HepG2 (cell line): ENCODE results near the gene NELFB. TPM values are rescaled to one million over a fixed set of nuclear protein-coding genes. Genes with fewer than 3 reads are reported as not detected.

Source experiments
- ARID2 ChIP-seq: sonication (generic); formaldehyde crosslinking; IDR thresholded peaks from 2 replicates; pipeline ENCODE4 v1.8.1; 2022; ENCODE audit warnings: mild to moderate bottlenecking, missing genetic modification reagents, borderline replicate concordance
- CEBPB ChIP-seq: IDR thresholded peaks from 2 replicates; pipeline ENCODE4 v1.6.1; 2011; ENCODE audit warnings: low read depth, low read length, improper control_type of control experiment, borderline replicate concordance
- ETV6 ChIP-seq: sonication (generic); formaldehyde crosslinking; conservative IDR thresholded peaks from 2 replicates; pipeline ENCODE4 v1.4.0; 2020; ENCODE audit warnings: missing genetic modification reagents
- GLI4 ChIP-seq: sonication (generic); formaldehyde crosslinking; IDR thresholded peaks from 2 replicates; pipeline ENCODE4 v1.5.1; 2020; ENCODE audit warnings: missing genetic modification reagents, mild to moderate bottlenecking, moderate library complexity, borderline replicate concordance
- HMG20B ChIP-seq: conservative IDR thresholded peaks from 2 replicates; pipeline ENCODE4 v1.6.1; 2016; ENCODE audit warnings: missing genetic modification reagents, missing compliant biosample characterization
- NFIB ChIP-seq: sonication (generic); formaldehyde crosslinking; IDR thresholded peaks from 2 replicates; pipeline ENCODE4 v1.9.0; 2021; ENCODE audit warnings: missing genetic modification reagents, mild to moderate bottlenecking, borderline replicate concordance
- NRL ChIP-seq: sonication (generic); formaldehyde crosslinking; IDR thresholded peaks from 2 replicates; pipeline ENCODE4 v1.5.0; 2020; ENCODE audit warnings: missing genetic modification reagents, mild to moderate bottlenecking, moderate library complexity, borderline replicate concordance
- TCF7L2 ChIP-seq: IDR thresholded peaks from 2 replicates; pipeline ENCODE4 v1.6.1; 2011; ENCODE audit warnings: mild to moderate bottlenecking, low read depth, low read length, moderate library complexity
- THYN1 ChIP-seq: sonication (generic); formaldehyde crosslinking; IDR thresholded peaks from 2 replicates; pipeline ENCODE4 v1.8.1; 2023; ENCODE audit warnings: low read depth, mild to moderate bottlenecking, moderate library complexity, missing genetic modification reagents, borderline replicate concordance
- TMF1 ChIP-seq: sonication (generic); formaldehyde crosslinking; IDR thresholded peaks from 2 replicates; pipeline ENCODE4 v1.8.1; 2022; ENCODE audit warnings: low read depth, missing genetic modification reagents
- ZNF383 ChIP-seq: sonication (generic); formaldehyde crosslinking; IDR thresholded peaks from 2 replicates; pipeline ENCODE4 v1.4.0; 2020; ENCODE audit warnings: missing genetic modification reagents, mild to moderate bottlenecking, borderline replicate concordance
- ZNF430 ChIP-seq: sonication (generic); formaldehyde crosslinking; IDR thresholded peaks from 2 replicates; pipeline ENCODE4 v1.9.0; 2021; ENCODE audit warnings: mild to moderate bottlenecking, missing genetic modification reagents
- polyA plus RNA-seq, 8 experiments: library from polyadenylated mRNA; depleted of rRNA in 3 of 8; stranded (reverse) in 7 of 8; unstranded in 1 of 8; fragments of >200 nt; fragmentation: Illumina TruSeq in 4 of 8; extraction: Trizol in 4 of 8; gene quantifications; 2 replicates each; pipeline versions ENCODE4 v1.2.1 to v1.2.3, GENCODE V29; 2011 to 2016; ENCODE audit warnings: low read depth in 4 of 8, missing spikeins in 1 of 8, mixed read lengths in 1 of 8; ENCODE audit not compliant: insufficient read depth in 1 of 8
- total RNA-seq, 5 experiments: library from RNA; depleted of rRNA; stranded (reverse); fragments of >200 nt; fragmentation: Illumina TruSeq; extraction: Trizol; gene quantifications; 2 replicates each; pipeline ENCODE4 v1.2.3, GENCODE V29; 2016; ENCODE audit warnings: low read depth in 1 of 5
- TF ChIP-seq, protein P1 (sequence below): IDR thresholded peaks from 2 replicates; pipeline ENCODE4 v1.6.1; 2018; ENCODE audit warnings: missing genetic modification reagents, mild to moderate bottlenecking, missing compliant biosample characterization
- TF ChIP-seq, protein P2 (sequence below): sonication (generic); formaldehyde crosslinking; IDR thresholded peaks from 2 replicates; pipeline ENCODE4 v1.5.1; 2020; ENCODE audit warnings: missing genetic modification reagents, mild to moderate bottlenecking, borderline replicate concordance
- TF ChIP-seq, protein P3 (sequence below): sonication (generic); formaldehyde crosslinking; IDR thresholded peaks from 2 replicates; pipeline ENCODE4 v1.5.1; 2020; ENCODE audit warnings: mild to moderate bottlenecking, missing genetic modification reagents, borderline replicate concordance
- TF ChIP-seq, protein P4 (sequence below): sonication (generic); formaldehyde crosslinking; conservative IDR thresholded peaks from 2 replicates; pipeline ENCODE4 v1.4.0; 2020; ENCODE audit warnings: missing genetic modification reagents

Gene NELFB
- total and polyA plus RNA-seq, 2 of the 13 experiments (the other 11 are each of a cell fraction or from before 2014, with no cell fraction given) = 26.5 to 45.8 TPM

GRCh38 chr9:137276473-137277328 lies 21.6 kb downstream of the NELFB start (continued):
- TF ChIP-seq GLI4 (CRISPR knock-in tag) = 0 out of 2 replicates have a peak, but pooled peaks have one; percentile 78
- TF ChIP-seq THYN1 (CRISPR knock-in tag) = no peak
- TF ChIP-seq NRL (CRISPR knock-in tag) = no peak
- TF ChIP-seq, protein P1, sequence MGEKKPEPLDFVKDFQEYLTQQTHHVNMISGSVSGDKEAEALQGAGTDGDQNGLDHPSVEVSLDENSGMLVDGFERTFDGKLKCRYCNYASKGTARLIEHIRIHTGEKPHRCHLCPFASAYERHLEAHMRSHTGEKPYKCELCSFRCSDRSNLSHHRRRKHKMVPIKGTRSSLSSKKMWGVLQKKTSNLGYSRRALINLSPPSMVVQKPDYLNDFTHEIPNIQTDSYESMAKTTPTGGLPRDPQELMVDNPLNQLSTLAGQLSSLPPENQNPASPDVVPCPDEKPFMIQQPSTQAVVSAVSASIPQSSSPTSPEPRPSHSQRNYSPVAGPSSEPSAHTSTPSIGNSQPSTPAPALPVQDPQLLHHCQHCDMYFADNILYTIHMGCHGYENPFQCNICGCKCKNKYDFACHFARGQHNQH (CRISPR knock-in tag) = no peak
- TF ChIP-seq, protein P2, sequence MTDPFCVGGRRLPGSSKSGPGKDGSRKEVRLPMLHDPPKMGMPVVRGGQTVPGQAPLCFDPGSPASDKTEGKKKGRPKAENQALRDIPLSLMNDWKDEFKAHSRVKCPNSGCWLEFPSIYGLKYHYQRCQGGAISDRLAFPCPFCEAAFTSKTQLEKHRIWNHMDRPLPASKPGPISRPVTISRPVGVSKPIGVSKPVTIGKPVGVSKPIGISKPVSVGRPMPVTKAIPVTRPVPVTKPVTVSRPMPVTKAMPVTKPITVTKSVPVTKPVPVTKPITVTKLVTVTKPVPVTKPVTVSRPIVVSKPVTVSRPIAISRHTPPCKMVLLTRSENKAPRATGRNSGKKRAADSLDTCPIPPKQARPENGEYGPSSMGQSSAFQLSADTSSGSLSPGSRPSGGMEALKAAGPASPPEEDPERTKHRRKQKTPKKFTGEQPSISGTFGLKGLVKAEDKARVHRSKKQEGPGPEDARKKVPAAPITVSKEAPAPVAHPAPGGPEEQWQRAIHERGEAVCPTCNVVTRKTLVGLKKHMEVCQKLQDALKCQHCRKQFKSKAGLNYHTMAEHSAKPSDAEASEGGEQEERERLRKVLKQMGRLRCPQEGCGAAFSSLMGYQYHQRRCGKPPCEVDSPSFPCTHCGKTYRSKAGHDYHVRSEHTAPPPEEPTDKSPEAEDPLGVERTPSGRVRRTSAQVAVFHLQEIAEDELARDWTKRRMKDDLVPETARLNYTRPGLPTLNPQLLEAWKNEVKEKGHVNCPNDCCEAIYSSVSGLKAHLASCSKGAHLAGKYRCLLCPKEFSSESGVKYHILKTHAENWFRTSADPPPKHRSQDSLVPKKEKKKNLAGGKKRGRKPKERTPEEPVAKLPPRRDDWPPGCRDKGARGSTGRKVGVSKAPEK (CRISPR knock-in tag) = no peak
- no peak for TF ChIP-seq NFIB (CRISPR knock-in tag)
- TF ChIP-seq CEBPB = no peak
- no peak for TF ChIP-seq ZNF430 (CRISPR knock-in tag)
- TF ChIP-seq ZNF383 = no peak
- TF ChIP-seq, protein P3, sequence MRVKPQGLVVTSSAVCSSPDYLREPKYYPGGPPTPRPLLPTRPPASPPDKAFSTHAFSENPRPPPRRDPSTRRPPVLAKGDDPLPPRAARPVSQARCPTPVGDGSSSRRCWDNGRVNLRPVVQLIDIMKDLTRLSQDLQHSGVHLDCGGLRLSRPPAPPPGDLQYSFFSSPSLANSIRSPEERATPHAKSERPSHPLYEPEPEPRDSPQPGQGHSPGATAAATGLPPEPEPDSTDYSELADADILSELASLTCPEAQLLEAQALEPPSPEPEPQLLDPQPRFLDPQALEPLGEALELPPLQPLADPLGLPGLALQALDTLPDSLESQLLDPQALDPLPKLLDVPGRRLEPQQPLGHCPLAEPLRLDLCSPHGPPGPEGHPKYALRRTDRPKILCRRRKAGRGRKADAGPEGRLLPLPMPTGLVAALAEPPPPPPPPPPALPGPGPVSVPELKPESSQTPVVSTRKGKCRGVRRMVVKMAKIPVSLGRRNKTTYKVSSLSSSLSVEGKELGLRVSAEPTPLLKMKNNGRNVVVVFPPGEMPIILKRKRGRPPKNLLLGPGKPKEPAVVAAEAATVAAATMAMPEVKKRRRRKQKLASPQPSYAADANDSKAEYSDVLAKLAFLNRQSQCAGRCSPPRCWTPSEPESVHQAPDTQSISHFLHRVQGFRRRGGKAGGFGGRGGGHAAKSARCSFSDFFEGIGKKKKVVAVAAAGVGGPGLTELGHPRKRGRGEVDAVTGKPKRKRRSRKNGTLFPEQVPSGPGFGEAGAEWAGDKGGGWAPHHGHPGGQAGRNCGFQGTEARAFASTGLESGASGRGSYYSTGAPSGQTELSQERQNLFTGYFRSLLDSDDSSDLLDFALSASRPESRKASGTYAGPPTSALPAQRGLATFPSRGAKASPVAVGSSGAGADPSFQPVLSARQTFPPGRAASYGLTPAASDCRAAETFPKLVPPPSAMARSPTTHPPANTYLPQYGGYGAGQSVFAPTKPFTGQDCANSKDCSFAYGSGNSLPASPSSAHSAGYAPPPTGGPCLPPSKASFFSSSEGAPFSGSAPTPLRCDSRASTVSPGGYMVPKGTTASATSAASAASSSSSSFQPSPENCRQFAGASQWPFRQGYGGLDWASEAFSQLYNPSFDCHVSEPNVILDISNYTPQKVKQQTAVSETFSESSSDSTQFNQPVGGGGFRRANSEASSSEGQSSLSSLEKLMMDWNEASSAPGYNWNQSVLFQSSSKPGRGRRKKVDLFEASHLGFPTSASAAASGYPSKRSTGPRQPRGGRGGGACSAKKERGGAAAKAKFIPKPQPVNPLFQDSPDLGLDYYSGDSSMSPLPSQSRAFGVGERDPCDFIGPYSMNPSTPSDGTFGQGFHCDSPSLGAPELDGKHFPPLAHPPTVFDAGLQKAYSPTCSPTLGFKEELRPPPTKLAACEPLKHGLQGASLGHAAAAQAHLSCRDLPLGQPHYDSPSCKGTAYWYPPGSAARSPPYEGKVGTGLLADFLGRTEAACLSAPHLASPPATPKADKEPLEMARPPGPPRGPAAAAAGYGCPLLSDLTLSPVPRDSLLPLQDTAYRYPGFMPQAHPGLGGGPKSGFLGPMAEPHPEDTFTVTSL = no peak
- no peak for TF ChIP-seq ETV6
- TF ChIP-seq ARID2 (CRISPR knock-in tag) = no peak
- no peak for TF ChIP-seq TCF7L2
- TF ChIP-seq TMF1 (CRISPR knock-in tag) = no peak
- TF ChIP-seq, protein P4, sequence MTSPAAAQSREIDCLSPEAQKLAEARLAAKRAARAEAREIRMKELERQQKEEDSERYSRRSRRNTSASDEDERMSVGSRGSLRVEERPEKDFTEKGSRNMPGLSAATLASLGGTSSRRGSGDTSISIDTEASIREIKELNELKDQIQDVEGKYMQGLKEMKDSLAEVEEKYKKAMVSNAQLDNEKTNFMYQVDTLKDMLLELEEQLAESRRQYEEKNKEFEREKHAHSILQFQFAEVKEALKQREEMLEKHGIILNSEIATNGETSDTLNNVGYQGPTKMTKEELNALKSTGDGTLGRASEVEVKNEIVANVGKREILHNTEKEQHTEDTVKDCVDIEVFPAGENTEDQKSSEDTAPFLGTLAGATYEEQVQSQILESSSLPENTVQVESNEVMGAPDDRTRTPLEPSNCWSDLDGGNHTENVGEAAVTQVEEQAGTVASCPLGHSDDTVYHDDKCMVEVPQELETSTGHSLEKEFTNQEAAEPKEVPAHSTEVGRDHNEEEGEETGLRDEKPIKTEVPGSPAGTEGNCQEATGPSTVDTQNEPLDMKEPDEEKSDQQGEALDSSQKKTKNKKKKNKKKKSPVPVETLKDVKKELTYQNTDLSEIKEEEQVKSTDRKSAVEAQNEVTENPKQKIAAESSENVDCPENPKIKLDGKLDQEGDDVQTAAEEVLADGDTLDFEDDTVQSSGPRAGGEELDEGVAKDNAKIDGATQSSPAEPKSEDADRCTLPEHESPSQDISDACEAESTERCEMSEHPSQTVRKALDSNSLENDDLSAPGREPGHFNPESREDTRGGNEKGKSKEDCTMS (CRISPR knock-in tag) = no peak
- no peak for TF ChIP-seq HMG20B
